Measurements from ENCODE around the gene MBNL1. TPM values are rescaled to one million over a fixed set of nuclear protein-coding genes. Genes with fewer than 3 reads are reported as not detected.

MBNL1 gene
- total RNA-seq, 2 donors from 2014 or later: 1.3 to 4.9 TPM

DNA sequence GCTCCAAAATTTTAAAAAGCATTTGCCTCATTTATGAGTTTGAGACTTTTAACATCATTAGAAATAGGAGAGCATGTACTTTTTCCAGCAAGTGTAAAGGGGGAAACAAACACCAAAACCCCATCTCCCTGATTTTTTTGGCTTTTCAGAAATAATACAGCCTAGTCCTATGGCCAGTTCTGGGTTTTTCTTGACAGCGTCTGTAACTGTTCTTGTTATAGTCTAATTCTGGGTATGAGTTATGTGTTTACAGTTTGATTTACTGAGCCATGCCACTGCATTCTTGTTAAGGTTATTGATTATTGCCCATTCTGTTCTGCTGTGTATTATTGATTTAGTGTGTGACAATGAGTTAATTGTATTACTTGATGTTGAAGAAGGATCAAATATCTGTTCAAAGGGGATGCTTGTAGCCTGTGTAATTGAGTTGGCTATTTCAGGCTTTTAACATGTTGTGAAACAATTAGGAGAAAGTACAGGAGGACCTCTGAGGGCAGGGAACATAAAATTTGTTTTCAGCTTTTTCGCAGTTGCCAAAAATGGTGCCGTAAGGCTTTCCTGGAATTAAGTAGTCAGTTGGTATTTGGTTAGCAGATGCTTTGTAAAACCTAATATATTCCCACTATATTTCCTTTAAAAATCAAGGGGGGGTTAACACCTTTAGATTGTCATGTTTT lies 46.1 kb downstream of the MBNL1 start:
- Histone ChIP-seq H3K36me3 (ENCODE audit: control insufficient read depth, insufficient read depth, low read length) (no peaks in the 10 kb centered on the region), H3K4me1 (ENCODE audit: control insufficient read depth, insufficient read depth, low read length) (no peaks in the 10 kb centered on the region), H3K9ac (ENCODE audit: extremely low read depth, low read length, poor library complexity, severe bottlenecking) (no peak overlapping the region), H3K27me3 (ENCODE audit: control insufficient read depth, insufficient read depth, low read length, poor library complexity, severe bottlenecking) (peaks cover 10% of the 10 kb centered on the region), H3K4me3 (ENCODE audit: low read length) (no peak overlapping the region), H3K9me3 (ENCODE audit: control insufficient read depth, low read length) (peaks cover 12% of the 10 kb centered on the region), H3K27ac (ENCODE audit: low read depth, low read length) (no peak overlapping the region)
- Mint-ChIP-seq H3K27me3 (ENCODE audit: insufficient read depth) (peaks cover 15% of the 10 kb centered on the region), H3K4me1 (no peaks in the 10 kb centered on the region), H3K36me3 (ENCODE audit: low read depth) (no peaks in the 10 kb centered on the region), H3K27ac (no peak overlapping the region), H3K9me3 (peaks cover 5% of the 10 kb centered on the region), H3K4me3 (no peak overlapping the region)
- DNase-seq: no peak
- 93 to 100% methylated on average over 1 to 3 of the region's 3 CpGs for WGBS, 2 experiments (ENCODE audit: insufficient coverage in 1 of 2, insufficient read length in 1 of 2)
- TF ChIP-seq, protein P1, sequence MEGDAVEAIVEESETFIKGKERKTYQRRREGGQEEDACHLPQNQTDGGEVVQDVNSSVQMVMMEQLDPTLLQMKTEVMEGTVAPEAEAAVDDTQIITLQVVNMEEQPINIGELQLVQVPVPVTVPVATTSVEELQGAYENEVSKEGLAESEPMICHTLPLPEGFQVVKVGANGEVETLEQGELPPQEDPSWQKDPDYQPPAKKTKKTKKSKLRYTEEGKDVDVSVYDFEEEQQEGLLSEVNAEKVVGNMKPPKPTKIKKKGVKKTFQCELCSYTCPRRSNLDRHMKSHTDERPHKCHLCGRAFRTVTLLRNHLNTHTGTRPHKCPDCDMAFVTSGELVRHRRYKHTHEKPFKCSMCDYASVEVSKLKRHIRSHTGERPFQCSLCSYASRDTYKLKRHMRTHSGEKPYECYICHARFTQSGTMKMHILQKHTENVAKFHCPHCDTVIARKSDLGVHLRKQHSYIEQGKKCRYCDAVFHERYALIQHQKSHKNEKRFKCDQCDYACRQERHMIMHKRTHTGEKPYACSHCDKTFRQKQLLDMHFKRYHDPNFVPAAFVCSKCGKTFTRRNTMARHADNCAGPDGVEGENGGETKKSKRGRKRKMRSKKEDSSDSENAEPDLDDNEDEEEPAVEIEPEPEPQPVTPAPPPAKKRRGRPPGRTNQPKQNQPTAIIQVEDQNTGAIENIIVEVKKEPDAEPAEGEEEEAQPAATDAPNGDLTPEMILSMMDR (conservative IDR thresholded peaks at IDR 0.05): no peak

DNA sequence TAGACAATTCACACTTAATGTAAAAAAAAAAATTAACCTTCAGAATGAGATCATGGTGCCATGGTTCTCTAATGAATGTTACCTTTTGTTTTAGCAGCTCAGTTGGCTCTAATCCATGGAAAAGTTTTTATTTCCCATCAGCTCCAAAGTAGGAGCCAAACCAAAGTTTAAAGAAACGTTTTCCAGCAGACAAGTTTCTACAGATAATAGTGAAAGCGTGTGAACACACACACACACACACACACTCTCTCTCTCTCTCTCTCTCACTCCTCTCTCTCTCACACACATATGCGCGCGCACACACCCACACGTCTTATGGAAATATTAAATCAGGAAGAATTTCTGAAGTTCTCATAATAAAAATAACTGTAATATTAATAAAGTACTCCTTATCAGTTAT lies 46.9 kb downstream of the MBNL1 start:
- Mint-ChIP-seq H3K27me3 (ENCODE audit: insufficient read depth) (peaks cover 11% of the 10 kb centered on the region), H3K36me3 (ENCODE audit: low read depth) (no peaks in the 10 kb centered on the region), H3K9me3 (peaks cover 5% of the 10 kb centered on the region), H3K4me1 (no peaks in the 10 kb centered on the region), H3K4me3 (no peak overlapping the region), H3K27ac (no peak overlapping the region)
- TF ChIP-seq, protein P1 (conservative IDR thresholded peaks at IDR 0.05): no peak
- H3K4me1 ChIP-seq (ENCODE audit: control insufficient read depth, insufficient read depth, low read length): no peaks in the 10 kb centered on the region
- 91% methylated on average over 2 of the region's 6 CpGs; no CpG with 5 or more reads in 1 of the 2 experiments for WGBS, 2 experiments (ENCODE audit: insufficient coverage in 1 of 2, insufficient read length in 1 of 2)
- no peak overlapping the region for H3K4me3 ChIP-seq (ENCODE audit: low read length)
- DNase-seq: no peak
- H3K27me3 ChIP-seq (ENCODE audit: control insufficient read depth, insufficient read depth, low read length, poor library complexity, severe bottlenecking): peaks cover 4% of the 10 kb centered on the region
- H3K9me3 ChIP-seq (ENCODE audit: control insufficient read depth, low read length): peaks cover 12% of the 10 kb centered on the region
- no peak overlapping the region for H3K9ac ChIP-seq (ENCODE audit: extremely low read depth, low read length, poor library complexity, severe bottlenecking)
- no peak overlapping the region for H3K27ac ChIP-seq (ENCODE audit: low read depth, low read length)
- no peaks in the 10 kb centered on the region for H3K36me3 ChIP-seq (ENCODE audit: control insufficient read depth, insufficient read depth, low read length)

DNA sequence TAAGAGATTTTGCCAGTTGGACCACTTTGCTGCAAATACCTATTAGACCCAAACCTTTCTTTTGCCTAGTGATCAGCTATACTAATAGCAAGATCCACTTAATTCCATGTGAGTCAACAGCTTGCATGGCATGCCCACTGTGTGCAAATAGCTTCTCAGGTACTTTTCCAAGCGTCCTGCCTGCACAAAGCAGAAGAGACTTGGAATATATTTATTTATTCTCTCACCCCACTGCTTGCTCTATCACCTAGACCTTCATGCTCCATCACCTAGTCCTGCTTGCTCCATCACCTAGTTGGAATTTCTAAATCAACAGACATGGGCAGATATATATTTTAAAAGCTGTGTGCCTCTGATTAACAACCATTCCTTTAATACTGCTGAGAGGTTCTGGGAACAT lies 47.6 kb downstream of the MBNL1 start:
- DNase-seq: no peak
- Mint-ChIP-seq H3K9me3 (peaks cover 5% of the 10 kb centered on the region), H3K36me3 (ENCODE audit: low read depth) (no peaks in the 10 kb centered on the region), H3K27ac (no peak overlapping the region), H3K4me1 (no peaks in the 10 kb centered on the region), H3K4me3 (no peak overlapping the region), H3K27me3 (ENCODE audit: insufficient read depth) (peaks cover 11% of the 10 kb centered on the region)
- no peak overlapping the region for H3K9ac ChIP-seq (ENCODE audit: extremely low read depth, low read length, poor library complexity, severe bottlenecking)
- peaks cover 12% of the 10 kb centered on the region for H3K9me3 ChIP-seq (ENCODE audit: control insufficient read depth, low read length)
- no peak overlapping the region for H3K27ac ChIP-seq (ENCODE audit: low read depth, low read length)
- peaks cover 4% of the 10 kb centered on the region for H3K27me3 ChIP-seq (ENCODE audit: control insufficient read depth, insufficient read depth, low read length, poor library complexity, severe bottlenecking)
- 81% methylated on average over 1 of the region's 1 CpG; no CpG with 5 or more reads in 1 of the 2 experiments for WGBS, 2 experiments (ENCODE audit: insufficient coverage in 1 of 2, insufficient read length in 1 of 2)
- TF ChIP-seq, protein P1 (conservative IDR thresholded peaks at IDR 0.05): no peak
- H3K4me3 ChIP-seq (ENCODE audit: low read length): no peak overlapping the region
- H3K4me1 ChIP-seq (ENCODE audit: control insufficient read depth, insufficient read depth, low read length): no peaks in the 10 kb centered on the region
- no peaks in the 10 kb centered on the region for H3K36me3 ChIP-seq (ENCODE audit: control insufficient read depth, insufficient read depth, low read length)
